T-helper 9 cell (primary cell): ENCODE data around the gene RHNO1.
"Not testable (repeated sequence)": the region's sequence is repeated elsewhere in the genome, so short reads cannot be mapped to it uniquely, and the experiment has no call there.

Experiments used
- DNase-seq: peaks from one replicate; pipeline ENCODE4 v3.0.0-alpha.2; 2020

The RHNO1 gene

GRCh38 chr12:2860170-2860569 is 16.9 kb upstream of the RHNO1 start:
- no peak for DNase-seq

DNA sequence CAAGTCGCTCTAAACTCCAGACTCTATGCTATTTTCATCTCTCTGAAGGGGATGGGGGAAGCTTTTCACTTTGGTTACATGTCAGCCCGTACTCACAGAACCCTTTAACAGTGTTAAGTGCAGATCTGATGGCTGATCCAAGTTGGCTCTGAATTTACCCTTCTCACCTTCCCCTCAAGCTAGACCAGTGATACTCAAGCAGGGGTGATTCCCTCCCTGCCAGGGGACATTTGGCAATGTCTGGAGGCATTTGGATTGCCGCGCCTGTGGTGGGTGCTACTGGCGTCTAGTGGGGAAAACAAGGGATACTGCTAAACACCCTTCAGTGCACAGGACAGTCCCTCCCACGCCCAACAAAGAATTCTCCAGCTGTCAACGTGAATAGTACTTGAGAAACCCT is 14.1 kb upstream of the RHNO1 start:
- no peak for DNase-seq

- not testable (repeated sequence) for DNase-seq
Observed at GRCh38 chr12:2863402-2863801, 13.6 kb upstream of the RHNO1 start.

DNA sequence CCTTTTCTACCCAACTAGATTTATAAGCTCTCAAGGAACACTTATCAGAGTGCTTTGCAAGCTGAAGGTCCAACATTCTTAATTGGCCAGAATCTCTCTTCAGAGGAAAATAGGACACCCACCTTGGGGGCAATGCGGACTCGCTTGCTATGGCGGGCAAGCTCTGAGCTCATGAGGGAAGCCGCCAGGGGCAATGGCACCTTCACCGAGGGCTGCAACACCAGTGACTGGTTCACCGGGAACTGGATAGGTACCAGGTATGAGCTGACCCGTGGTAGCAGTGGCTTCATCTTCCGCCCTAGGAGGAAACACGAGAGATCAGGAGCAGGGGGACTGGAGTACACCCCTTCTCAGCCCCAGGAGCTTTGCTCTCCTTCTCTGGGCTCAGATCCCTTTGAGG is 12.8 kb upstream of the RHNO1 start:
- DNase-seq, result no peak

DNA sequence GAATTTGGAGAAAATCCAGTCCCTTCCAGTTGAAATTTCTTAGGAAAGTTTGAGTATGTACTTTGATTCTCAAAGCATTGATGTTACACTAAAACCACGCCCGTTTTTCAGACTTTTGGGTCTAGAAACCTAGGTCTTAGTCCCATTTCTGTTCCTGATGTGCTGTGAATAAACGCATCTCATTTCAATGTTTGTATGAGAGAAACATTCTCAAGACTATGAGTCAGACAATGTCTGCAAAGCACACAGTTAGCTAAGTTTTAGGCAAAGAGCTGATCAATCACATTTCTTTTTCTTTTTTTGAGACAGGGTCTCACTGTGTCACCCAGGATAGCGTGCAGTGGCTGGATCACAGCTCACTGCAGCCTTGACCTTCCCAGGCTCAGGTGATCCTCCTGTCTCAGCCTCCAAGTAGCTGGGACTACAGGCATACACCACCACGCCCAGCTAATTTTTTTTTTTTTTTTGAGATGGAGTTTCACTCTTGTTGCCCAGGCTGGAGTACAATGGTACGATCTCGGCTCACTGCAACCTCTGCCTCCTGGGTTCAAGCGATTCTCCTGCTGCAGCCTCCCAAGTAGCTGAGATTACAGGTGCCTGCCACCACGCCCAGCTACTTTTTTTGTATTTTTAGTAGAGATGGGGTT is 7.9 kb upstream of the RHNO1 start:
- DNase-seq, result not testable (repeated sequence)

GRCh38 chr12:2876431-2877046 is 484 bp upstream of the RHNO1 start:
- no peak for DNase-seq

DNA sequence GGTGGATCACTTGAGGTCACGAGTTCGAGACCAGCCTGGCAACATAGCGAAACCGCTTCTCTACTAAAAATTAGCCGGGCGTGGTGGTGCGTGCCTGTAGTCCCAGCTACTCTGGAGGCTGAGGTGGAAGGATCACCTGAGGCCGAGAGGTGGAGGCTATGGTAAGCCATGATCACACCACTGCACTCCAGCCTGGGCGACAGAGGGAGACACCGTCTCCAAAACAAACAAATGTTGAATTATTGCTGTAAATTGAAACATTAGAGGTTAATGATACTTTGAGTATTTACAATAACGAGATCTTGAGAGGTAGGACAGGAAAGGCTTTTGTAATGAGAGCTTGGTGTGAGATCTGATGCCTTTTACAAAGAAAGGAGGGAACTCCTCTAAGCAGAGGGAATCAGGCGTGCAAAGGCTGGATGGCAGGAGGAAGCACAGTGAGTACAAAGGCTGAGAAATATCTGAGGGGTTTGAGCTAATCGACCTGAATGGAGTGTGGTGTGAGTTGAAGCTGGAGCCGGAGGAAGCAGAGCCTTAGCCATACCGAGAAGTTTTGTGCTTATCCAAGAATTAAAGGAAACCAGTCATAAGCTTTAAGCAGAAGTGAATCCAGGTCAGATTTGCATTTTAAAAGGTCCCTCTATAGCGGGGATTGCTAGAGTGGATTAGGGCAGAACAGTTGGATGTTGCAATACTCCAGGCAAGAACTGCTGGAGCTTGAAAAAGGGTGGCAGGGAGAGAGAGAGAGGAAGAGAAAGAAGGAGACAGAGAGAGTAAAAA is 1.1 kb downstream of the RHNO1 start:
- DNase-seq, result no peak

DNA sequence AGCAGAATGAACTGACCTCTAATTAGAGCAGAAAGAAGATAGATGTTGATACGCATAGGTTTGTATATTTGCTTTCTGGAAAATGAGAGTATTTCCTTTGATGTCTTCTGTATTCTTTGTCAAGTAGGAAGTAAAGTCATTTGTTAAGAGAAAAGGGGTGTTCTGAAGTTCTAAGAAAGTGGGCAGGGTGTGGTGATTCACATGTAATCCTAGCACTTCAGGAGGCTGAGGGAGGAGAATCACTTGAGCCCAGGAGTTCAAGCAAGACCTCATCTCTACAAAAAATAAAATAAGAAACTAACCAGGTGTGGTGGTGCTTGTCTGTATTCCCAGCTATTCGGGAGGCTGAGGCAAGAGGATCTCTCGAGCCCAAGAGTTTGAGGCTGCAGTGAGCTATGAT is 2.8 kb downstream of the RHNO1 start:
- DNase-seq, result no peak

- no peak for DNase-seq
Observed at GRCh38 chr12:2884810-2885209, 7.8 kb downstream of the RHNO1 start.

GRCh38 chr12:2886768-2887450 is 9.9 kb downstream of the RHNO1 start:
- no peak for DNase-seq

DNA sequence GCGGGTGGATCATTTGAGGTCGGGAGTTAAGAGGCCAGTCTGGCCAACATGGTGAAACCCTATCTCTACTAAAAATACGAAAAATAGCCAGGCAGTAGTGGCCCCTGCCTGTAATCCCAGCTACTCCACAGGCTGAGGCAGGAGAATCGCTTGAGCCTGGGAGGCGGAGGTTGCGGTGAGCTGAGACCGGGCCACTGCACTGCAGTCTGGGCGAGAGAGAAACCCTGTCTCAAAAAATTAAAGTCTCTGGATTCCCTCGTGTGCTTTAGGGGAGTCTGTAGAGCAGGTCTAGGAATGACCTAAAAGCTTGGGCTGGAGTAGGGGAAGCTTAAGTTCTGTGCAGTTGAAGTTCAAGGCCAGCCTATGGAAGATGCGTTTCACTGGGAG is 13.0 kb downstream of the RHNO1 start:
- no peak for DNase-seq

DNA sequence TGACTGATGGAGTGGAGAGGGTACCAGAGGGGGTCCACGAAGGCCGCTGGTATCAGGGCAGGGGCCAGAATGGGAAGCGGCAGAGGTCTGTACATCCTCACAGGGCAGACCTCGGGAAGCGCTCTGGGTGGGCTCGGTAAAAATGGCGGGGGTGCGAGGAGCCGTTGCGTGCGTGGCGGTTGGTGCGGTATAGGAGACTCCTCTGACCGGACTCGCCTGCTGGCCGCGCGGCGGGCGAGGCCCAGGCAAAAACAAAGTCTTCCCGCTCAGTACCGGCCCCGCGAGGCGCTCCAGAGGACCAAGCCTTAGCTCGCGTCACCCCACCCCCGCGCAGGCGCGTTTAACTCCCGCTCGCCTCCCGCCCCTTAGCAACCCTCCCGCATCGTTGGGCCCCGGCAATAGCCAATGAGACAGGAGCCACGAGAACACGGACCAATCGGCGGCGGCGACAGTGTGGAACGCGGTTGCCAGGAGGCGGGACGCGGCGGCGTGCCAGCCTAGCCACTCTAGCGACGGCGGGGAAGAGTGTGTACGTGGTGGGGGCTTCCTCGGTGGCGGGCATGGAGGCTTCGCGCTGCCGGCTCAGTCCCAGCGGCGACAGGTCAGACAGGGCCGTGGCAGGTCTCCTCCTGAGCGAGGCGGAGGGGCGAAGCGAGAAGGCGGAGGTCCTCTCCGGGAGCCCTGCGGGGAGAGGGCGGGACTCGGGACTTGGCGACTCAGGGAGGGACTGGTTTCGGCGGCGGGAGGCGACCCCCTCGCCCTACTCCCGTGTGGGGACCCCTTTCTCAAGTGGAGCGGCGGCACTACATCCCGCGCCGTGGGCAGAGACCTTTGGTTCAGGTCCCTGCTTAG is 13.6 kb downstream of the RHNO1 start, which contains the start of gene TULP3:
TSS of gene TULP3 (plus strand) at position 504 of the 852 bp plus-strand sequence. CDS start at position 561, 57 bp downstream.
- DNase-seq, result peak; percentile 97

DNA sequence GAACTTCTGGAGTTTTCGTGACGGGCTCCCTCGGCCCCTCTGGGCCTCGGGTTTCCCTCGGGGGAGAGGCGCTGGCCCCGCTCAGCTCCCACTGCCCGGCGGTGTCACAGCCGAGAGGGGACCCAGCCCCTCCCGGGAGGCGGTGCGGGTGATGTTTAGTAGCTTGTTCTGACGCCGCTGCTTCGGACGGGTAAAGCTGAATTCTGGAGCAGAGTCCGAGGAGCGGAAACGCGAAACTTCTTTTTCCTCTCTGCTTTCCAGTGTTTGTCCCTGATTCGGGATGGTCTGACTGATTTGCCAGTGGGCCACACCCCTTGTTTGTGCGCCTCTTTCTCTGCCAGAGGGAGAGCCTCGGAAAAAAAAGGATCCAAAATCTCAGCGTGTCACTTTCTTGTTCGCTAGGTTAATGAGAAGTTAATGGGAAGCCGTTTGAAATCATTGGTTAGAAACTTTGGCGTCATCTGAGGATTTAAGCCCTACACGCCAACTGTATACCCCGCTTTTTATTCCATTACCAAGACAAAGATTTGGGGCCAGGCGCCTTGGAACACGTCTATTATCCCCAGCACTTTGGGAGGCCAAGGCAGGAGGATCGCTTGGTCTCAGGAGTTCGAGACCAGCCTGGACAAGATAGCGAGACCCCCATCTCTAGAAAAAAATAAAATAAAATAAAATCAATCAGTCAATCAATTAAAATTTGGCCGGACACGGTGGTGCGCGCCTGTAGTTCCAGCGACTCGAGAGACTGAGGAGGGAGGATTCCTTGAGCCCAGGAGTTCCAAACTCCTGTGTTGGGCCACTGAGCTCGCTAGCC is 14.4 kb downstream of the RHNO1 start:
- peak; percentile 29 for DNase-seq

DNA sequence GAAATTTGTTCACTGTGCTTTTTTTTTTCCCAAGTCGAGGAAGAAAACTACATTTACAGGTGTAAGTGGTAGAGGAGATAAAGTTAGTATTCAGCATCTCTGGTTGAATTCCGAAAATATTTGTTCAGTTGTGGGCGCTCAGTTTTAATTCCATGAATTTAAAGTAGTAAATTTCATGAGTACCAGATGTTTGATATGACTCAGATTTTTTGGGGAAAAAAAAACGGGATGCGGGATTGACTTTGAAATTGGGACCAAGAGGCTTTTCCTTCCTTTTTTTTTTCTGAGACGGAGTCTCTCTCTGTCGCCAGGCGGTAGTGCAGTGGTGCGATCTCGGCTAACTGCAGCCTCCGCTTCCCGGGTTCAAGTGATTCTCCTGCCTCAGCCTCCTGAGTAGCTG is 15.2 kb downstream of the RHNO1 start:
- DNase-seq, result no peak

- DNase-seq, result no peak
Observed at GRCh38 chr12:2893007-2893406, 16.0 kb downstream of the RHNO1 start.

DNA sequence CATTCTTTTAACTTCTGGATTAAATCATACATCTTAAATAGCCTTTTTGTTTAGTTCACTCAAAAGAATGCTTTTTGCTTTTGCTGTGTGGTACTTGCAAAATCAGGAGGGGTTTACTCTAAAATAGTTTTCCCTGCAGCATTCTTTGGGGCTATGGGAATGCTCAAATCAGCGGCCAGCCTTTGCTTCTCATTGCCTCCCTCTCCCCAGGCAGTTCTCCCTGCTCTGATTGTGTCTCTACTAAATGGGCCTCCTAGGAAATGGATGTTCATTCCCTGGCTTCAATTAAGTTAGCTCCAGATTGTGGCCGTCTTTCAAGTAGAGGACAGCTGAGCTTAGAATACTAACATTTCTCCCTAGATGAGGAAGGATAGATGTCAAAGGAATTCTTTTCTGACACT is 18.0 kb downstream of the RHNO1 start:
- DNase-seq, result no peak

- DNase-seq, result no peak
Observed at GRCh38 chr12:2895511-2895910, 18.5 kb downstream of the RHNO1 start.

DNA sequence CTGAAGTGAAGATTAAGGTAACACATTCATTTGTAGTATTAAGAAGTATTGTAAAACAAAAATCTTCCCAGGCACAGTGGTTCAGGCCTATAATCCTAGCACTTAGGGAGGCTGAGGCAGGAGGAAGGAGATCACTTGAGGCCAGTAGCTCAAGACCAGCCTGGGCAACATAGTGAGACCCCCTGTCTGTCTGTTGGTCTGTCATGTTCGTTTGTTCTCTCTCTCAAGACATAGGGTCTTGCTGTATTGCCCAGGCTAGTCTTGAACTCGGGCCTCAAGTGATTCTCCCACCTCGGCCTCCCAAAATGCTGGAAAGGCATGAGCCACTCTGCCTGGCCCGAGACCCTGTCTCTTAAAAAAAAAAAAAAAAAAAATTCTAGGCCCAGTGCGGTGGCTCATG is 20.4 kb downstream of the RHNO1 start:
- DNase-seq, result no peak

DNA sequence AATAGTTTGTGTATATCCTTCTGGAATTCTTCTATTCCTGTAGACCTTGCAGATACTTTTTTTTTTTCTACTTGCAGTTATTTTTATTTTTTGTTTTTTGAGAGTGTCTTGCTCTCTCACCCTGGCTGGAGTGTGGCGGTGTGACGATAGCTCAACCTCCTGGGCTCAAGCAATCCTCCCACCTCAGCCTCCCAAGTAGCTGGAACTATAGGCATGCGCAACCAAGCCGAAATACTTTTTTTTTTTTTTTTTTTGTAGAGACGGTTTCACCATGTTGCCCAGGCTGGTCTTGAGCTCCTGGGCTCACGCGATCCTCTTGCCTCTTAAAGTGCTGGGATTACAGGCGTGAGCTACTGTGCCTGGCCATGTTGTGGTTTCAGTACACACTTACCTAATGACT is 23.6 kb downstream of the RHNO1 start:
- DNase-seq, result no peak

DNA sequence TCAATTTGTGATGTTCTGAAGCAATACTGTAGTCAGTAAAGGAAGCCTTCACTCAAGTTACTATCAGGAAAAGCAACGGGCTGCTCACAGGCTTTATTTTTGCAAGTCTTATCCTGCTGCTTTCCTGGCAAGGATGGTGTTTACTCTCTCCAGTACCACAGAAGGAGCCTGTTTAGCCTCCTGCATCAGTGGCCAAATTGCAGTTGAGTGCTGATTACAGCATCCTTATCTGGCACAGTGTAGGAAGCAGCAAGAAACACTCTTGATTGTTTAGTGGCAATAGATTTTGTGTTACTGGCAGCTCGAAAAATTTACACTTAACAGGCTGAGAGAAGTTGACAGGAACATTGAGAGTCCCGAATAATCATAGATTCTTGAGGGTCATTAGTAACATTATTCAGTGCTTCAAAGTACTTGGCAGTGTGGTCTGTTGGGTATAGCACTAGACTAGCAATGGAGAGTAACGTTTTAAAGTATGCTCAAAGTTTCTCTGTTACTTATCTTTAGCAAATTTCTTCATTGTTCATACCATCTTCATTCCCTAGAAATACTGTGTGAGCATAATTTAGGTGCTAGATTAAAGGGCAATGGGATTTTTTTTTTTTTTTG is 25.4 kb downstream of the RHNO1 start:
- DNase-seq, result no peak

GRCh38 chr12:2904260-2904659 is 27.2 kb downstream of the RHNO1 start:
- DNase-seq, result no peak
